NCI-H748 (cell line): Measurements from ENCODE around the gene SLAMF1.

Source experiments
- DNase-seq: peaks from one replicate; lab custom pipeline; 2025; ENCODE audit not compliant: unreplicated experiment; lab: John Stamatoyannopoulos, UW

SLAMF1 gene

DNA sequence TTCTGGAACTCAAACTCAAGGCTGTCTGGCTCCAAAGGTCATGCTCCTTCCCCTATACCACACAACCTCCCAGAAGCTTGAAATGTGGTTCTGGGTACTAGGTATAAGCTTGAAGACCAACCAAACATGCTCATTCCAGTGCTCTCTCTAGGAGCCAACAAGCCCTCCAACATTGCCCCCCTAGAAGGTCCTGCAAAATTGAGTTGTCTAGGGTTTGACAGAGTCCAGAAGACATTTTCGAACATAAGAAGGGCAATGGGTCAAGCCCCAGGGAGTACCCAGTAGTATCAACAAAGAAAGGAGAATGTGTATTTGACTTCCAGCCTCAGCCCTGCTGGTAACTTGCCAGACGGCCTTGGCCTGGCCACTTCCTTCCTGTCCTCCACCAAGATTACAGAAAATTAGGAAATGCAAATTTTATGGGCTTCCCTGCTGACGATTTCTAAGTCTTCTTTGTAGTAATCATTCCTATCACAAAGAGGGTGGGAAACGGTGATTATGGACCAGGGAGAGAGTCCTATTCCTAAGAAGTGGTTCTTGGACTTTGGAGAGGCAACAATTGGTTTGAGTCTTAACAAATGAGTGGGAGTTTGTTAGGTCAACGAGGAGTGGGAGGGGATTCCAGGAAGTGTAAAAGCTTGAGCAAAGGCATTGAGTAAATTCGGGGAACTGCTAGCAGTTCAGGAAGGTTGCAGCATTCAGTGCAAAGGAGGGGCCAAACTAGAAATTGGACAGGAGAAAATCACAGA is 18.7 kb upstream of the SLAMF1 start:
- DNase-seq: no peak

DNA sequence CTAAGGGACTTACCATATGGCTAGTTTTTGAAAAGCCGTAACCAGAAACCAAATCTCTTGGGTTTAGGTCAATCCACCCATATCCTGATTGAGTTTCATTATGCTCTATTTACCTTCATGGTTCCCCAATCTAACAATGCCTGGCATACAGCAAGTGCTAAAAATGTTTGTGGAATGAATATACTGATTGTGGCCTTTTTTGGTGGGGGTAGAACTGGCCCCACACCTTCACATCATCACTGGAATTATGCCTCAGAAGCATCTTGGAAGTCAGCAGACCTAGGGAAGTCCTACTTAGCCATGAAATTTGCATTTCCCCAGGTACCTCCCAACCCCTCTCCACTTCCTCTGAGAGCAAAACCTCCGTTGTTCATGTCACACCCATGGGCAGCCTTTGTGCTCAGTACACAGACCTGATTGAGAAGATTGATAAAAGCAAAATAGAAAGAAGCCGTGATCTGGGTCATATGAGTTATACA is 17.8 kb upstream of the SLAMF1 start:
- DNase-seq: no peak

DNA sequence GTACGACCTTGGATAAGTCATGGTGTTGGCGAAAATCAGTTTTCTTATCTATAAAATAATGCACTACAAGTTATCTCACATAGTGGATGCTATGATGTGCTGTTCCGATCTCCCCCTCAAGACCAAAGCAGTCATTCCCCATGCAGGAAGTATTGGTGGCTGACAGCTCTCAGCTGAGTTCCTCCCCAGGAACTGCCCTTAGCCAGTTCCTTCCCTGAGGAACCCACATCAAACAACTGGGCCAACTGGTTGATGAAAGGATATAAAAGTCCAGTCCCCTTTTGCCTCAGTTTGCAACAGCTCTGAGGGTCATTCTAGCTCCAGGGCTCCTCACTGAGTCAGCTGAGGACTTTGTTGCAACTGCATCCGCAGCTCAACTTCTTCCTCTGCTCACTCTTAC is 16.1 kb upstream of the SLAMF1 start:
- DNase-seq: no peak

DNA sequence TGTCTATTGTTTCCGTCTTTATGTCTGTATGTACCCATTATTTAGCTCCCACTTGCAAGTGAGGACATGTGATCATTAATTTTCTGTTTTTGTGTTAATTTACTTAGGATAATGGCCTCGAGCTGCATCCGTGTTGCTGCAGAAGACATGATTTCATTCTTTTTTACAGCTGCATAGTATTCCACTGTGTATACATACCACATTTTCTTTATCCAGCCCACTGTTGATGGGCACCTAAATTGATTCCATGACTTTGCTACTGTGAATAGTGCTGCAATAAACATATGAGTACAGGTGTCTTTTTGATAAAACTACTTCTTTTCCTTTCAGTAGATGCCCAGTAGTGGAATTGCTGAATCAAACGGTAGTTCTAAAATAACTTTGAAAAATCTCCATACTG is 12.7 kb upstream of the SLAMF1 start:
- DNase-seq: no peak

DNA sequence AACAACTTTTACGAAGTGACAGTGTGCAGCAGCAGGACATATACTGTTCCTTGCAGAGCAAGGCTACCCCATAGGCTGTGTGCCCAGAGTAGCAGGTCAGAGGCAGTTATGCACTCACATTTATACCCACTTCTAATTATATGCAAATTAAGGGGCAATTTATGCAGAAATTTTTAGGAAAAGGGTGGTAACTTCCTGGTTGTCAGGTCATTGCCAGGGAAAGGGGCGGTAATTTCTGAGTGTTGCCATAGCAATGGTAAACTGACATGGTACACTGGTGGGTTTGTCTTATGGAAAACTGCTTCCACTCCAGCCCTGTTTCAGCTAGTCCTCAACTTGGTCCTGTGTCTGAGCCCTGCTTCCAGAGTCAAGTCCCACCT is 12.0 kb upstream of the SLAMF1 start:
- DNase-seq: no peak

DNA sequence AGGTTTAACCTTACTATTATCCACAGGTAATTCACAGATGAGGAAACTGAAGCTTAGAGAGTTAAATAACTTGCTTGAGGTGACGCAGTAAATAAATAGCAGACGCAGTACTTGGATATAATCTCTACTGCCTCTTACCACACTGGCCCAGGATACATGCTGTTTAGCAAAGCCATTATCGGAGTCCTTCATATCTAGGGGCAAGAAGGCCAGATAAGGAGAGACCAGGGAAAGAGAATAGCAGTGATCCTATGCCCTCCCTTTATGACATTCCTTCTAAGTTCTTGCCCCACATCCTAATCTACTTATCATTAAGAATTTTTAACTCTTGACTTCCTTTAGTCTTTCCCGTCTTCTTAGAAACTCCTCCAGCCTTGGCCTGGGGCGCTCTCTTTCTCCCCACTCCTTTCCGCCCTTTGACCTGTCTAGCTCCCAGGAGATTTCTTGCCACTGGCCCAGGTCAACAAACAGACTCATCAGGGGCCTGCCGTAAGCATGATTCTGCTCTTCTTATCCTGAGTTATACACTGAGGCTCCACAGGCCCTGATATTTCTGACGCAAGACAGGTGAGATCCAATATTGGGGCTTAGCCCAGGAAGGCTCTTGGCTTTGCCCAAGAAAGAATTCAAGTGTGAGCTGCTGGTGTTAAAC is 11.4 kb upstream of the SLAMF1 start:
- no peak for DNase-seq

DNA sequence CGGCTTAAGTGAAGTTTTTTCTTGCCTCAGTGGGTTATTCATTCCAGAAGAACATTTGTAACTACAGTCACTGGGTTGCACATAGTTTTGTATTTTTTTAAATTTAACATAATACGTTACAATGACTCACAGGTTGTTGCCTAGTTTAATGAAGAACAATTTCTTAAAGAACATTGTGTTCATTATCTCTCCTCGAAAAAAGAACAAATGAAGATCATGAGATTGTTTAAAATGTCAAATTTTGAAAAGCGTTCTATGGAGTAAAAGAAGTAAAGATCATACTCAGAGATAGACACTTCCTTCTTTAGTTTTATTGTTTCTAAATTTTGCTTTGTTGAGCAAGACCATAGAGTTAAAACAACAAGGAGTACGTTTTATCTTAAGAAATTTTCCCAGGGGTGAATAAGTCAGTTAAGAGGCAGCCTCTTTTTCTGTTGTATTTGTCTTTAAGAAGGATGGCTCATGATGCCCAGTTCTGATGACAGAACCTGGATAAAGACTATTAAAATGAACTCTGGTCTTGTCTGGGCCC is 10.5 kb upstream of the SLAMF1 start:
- no peak for DNase-seq

DNA sequence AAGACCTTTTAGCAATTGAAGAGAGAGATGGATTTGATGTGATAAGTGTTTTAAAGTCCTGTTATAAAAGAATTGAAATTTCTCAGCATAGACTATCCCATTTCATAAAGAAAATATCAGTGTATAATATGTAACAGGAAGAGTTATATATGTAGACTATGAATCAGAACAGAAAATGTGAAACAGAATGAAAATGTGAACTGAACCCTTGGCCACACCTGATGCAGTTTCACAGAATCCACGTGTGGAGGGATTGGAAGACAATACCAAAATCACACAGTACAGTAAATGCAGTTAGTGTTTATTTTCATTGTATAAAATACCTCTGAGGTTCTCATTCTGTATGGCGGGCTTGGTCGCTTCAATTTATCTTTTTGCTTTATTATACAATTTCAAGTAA is 9.9 kb upstream of the SLAMF1 start:
- no peak for DNase-seq

DNA sequence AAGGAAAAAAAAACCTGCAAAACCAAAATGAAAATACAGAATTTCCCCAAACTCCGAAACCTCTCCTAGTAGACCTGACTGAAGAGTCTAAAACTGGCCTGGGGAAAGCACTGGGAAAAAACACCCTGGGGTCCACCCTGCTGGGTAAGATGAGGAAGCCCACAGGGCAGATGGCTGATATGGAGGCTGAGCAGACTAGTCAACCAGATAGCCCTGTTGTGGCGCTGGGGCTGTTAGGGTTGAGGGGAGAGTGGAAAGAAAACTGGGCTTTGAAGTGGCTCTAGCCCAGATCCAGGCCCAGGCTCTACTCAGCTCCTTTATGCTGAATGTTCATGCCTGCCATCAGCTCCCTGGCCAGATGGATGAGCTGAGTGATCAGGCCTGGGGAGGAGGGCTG is 6.8 kb upstream of the SLAMF1 start:
- no peak for DNase-seq

DNA sequence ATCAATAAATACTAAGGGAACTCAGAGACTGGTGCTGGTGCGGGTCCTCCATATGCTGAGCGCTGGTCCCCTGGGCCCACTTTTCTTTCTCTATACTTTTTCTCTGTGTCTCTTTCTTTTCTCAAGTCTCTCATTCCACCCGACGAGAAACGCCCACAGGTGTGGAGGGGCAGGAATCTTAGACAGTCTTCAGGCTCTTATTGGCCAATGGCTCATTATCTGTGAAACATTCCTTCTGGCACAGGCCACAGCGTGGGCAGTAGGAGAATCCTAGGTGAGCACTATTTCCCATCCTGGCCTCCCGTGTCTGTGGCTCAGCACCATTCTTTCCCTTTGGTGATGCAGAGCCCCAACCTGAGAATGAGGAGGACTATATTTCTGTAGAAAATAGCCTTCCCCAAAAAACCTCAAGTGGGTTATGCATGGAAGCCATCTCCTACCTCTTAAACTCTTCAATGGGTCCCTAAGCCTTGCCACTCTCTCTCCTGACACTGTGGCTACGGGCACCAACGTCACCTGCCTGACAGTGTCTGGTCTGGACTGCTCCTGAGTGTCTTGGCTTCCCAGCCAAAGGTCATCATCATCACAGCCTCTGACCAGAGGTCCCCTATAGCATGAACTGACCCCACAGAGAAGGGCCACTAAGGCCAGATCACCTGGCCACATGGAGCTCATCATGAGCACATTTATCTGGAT is 6.2 kb upstream of the SLAMF1 start:
- DNase-seq: no peak

DNA sequence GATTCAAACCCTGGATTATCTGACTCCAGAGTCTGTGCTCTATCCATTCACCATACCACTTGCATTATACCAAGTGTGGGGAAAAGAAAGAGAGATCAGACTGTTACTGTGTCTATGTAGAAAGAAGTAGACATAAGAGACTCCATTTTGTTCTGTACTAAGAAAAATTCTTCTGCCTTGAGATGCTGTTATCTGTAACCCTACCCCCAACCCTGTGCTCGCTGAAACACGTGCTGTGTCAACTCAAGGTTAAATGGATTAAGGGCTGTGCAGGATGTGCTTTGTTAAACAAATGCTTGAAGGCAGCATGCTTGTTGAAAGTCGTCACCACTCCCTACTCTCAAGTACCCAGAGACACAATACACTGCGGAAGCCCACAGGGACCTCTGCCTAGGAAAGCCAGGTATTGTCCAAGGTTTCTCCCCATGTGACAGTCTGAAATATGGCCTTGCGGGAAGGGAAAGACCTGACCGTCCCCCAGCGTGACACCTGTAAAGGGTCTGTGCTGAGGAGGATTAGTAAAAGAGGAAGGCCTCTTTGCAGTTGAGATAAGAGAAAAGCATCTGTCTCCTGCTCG is 5.3 kb upstream of the SLAMF1 start:
- DNase-seq: peak; percentile 22

DNA sequence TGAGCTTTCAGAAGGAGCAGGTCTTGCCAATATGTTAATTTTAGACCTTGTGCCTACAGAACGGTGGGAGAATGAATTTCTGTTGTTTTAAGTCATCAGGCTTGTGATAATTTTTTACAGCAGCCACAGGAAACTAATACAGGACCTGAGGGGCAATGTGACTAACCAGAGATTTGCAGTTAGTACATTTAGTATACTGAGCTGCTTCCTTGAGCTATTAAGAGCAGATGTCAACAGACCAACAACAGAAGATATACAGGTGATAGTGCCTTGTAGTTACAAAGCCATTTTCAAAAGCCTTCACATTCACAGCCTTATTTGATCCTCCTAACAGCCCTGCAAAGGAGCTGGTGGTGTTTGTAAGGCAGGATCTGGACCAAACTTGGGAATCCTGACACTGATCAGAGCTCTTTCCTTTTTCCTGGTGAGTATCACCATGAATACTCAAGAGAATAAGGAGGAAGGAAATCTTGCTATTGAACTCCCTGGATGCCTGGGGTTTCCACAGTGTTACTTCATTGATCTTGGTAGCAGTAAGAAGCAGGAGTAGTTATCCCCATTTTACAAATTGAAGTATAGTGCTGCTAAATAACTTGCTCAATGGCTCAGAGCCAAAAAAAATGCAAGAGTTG is 4.7 kb upstream of the SLAMF1 start:
- no peak for DNase-seq

DNA sequence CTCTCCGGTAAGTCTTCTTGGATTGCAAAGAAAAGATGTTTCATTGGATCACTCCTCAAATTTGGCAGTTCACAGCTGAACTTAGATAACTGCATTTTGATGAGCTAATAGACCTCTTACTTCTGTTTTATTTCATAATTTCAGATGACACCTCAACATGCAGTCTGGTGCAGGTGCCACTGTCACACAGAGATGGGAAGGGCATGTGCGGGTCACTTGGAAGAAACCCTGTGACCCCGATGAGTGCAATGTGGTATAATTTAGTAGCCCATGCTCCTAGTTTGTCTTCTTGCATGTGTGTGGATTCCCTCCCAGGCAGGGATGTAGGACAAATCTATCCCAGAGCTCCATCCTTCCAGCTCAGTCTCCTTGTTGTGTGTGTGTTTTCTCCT is 481 bp upstream of the SLAMF1 start:
- DNase-seq: no peak

DNA sequence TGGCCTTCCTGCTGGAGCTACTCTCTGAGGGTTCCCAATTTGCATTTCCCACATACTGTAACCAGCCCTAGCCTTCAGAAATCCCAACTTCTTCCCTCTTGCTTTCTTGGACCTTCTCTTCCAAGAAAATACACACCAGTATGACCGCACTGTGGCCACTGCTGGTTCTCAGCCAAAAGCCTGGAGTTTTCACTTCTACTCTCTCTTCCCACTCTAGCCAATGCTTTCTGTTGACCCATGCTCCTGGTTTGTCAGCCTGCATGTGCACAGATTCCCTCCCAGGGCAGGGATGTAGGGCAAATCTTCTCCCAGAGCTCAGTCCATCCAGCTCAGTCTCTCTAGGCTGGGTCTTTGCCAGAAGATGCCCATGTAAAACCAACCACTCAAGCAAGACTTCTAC is 664 bp downstream of the SLAMF1 start:
- DNase-seq: no peak

DNA sequence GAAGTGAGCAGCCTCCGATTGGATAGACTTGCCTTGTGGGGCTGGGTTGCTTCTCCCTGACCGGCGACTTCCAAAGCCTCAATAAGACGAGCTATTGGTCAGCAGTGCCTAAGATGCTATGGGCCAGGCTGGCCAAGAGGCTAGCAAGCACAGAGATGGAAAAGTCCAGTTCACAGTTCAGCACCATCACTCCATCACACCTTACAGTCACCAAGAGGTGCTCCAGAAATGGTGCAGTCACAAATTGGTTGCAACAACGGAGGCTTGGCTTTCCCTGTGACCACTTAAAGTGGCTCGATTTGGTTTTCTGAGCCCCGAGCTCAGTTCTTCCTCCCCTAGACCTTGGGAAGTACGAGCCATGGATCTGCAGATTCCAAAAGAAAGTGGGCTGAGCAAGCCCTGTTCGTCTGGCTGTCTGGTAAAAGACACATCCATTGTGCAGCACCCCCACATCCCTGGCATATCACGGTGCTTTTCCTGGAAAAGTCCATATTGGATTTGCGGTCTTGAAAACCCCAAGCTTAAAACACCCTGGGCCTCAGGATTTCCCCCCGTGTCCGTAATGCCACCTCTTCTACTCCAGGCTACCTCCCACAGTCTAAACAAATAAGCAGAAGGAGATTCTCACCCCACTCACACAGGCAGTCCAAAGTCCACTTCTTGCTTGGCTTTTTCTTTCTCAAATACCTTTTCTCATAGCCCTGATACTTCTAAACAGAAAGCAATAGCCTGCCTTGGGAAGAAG is 1.3 kb downstream of the SLAMF1 start:
- DNase-seq: no peak

DNA sequence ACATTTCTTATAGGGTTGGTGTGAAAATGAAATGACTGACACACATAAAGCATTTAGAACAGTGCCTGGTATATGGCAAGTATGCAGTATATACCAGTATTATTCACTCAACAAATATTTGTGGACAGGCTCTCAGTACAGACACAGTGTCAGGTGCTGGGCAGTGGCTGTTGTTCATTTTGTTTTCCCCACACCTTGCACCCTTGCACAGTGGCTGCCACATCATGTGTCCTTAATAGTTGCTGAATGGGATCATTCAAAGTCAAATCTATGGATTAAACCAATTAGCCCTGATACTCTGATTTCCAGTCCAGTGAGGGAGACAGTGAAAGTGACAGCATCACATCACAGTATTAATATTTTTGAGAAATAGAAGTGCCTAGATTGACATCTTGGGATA is 2.4 kb downstream of the SLAMF1 start:
- DNase-seq: no peak

DNA sequence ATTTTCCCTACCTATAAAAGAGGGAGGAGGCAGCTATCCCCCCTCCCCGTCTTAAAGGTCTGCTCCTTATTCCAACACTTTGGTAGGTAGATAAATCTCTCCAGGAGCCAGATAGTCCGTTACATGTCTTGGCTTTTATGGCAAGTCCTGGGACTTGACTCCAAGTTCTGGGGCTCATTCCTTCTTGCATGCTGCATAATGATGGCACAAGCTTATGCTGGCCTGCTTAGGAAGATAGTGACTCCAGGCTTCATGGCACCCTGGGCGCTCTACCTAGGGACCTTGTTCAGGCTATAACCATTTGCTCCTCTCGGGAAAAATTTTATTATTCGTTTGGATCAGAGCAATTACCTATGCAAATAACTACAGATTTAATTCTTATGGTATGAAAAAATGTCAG is 3.7 kb downstream of the SLAMF1 start:
- DNase-seq: no peak

DNA sequence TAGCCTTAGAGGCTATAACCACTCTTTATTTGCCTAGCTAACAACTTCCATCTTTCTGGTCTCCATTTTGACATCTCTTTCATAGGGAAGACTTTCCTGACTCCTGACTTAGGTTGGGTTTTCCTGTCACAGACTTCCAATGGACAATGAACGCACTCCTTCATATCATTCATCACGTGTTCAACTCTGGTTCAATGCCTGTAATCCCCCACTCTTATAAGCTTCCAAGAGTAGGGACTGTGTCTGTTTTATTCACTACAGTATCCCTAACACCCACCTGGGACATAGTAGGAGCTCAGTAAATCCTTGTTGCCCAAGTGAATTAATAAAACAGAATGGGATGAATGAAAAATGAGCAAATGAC is 4.6 kb downstream of the SLAMF1 start:
- DNase-seq: no peak

DNA sequence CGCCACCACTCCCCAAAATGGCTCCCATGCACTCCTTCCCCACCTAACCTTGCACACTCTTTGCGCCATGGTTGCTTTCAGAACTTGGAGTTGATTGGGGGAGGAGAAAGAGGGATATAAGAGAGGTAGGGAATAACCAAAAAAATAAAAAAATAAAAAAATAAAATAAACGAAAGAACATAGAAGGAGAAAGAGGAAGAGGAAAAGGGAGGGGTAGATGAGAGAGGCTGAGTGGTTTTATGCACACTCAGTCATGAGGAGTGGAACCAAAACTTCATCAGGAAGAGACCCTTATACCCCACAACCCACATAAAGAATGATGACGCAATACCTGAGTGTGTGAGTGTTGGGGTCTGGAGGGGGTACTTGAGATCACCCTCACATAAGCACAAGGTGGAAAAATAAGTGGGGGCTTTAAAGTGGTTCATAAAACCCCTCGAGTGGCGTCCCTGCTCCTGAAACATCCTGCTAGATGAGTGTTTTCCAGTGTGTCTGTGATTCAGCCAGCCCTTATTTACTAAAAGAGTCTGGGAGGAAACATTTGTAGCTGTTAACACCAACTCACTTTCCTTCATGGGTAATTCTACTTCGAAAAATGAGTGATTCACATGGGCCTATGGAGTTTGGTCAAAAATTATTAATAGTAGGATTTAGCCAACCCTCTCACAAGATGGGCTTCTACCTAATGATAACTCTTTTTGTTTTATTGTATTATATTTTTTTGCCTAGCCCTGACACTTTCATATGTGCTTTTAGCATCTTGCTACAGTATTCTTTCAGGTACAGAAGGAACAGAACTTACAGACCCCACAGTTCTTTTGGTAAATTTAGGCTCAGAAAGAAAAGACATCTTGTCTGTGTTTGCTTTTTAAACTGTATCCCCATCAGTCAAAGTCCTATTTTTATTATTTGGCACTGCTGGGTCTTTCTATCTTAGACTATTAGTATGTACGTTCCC is 5.2 kb downstream of the SLAMF1 start:
- no peak for DNase-seq
